Amygdala (tissue), 56 donors: Measurements from ENCODE around the gene PRDM9.
"Not testable (repeated sequence)": the region's sequence is repeated elsewhere in the genome, so short reads cannot be mapped to it uniquely, and the experiment has no call there.

ENCODE experiments used
- DNase-seq, 56 donors: peaks; one replicate each; lab custom pipeline; 2025; lab: John Stamatoyannopoulos, UW

PRDM9 gene

GRCh38 chr5:23507278-23507685 is at the start of gene PRDM9:
TSS of gene PRDM9 (plus strand) at chr5:23507609. CDS start at chr5:23509034, 1,425 bp downstream.
- DNase-seq = peak in 13 of 56 donors; percentile 2 to 54 (median 12)

- DNase-seq = no peak
Observed at GRCh38 chr5:23457780-23458179, 49.6 kb upstream of the PRDM9 start.

GRCh38 chr5:23459214-23459613 is 48.2 kb upstream of the PRDM9 start:
- no peak for DNase-seq

GRCh38 chr5:23461576-23461975 is 45.8 kb upstream of the PRDM9 start:
- no peak for DNase-seq

GRCh38 chr5:23466401-23466912 is 41.0 kb upstream of the PRDM9 start:
- no peak for DNase-seq

- DNase-seq = no peak
Observed at GRCh38 chr5:23468658-23469057, 38.8 kb upstream of the PRDM9 start.

- DNase-seq = no peak
Observed at GRCh38 chr5:23473915-23474314, 33.5 kb upstream of the PRDM9 start.

GRCh38 chr5:23474315-23474714 is 33.1 kb upstream of the PRDM9 start:
- DNase-seq = no peak

- no peak for DNase-seq
Observed at GRCh38 chr5:23476580-23476979, 30.8 kb upstream of the PRDM9 start.

- DNase-seq = no peak
Observed at GRCh38 chr5:23482642-23483041, 24.8 kb upstream of the PRDM9 start.

- DNase-seq = no peak
Observed at GRCh38 chr5:23483090-23483489, 24.3 kb upstream of the PRDM9 start.

GRCh38 chr5:23484096-23484495 is 23.3 kb upstream of the PRDM9 start:
- DNase-seq = no peak

GRCh38 chr5:23486227-23486626 is 21.2 kb upstream of the PRDM9 start:
- DNase-seq = not testable (repeated sequence)

- DNase-seq = no peak
Observed at GRCh38 chr5:23490993-23491392, 16.4 kb upstream of the PRDM9 start.

- DNase-seq = no peak
Observed at GRCh38 chr5:23494558-23494957, 12.9 kb upstream of the PRDM9 start.

- DNase-seq = no peak
Observed at GRCh38 chr5:23496576-23496975, 10.8 kb upstream of the PRDM9 start.

GRCh38 chr5:23506329-23507236 is 826 bp upstream of the PRDM9 start:
- DNase-seq = peak in 1 of 56 donors; percentile 3

GRCh38 chr5:23510434-23510833 is 3.0 kb downstream of the PRDM9 start:
- not testable (repeated sequence) for DNase-seq

- DNase-seq = no peak
Observed at GRCh38 chr5:23522553-23522952, 15.1 kb downstream of the PRDM9 start.

GRCh38 chr5:23523031-23523430 is 15.6 kb downstream of the PRDM9 start:
- no peak for DNase-seq

- no peak for DNase-seq
Observed at GRCh38 chr5:23523998-23524397, 16.6 kb downstream of the PRDM9 start.

GRCh38 chr5:23525751-23526150 is 18.3 kb downstream of the PRDM9 start:
- DNase-seq = no peak
